Inflammatory macrophage treated with lipopolysaccharide for 1 hour (primary cell): Measurements from ENCODE around the gene POMGNT2.
A peak's percentile ranks its signal among the peaks of the same experiment; 100 is the strongest.
"Not testable (repeated sequence)": the region's sequence is repeated elsewhere in the genome, so short reads cannot be mapped to it uniquely, and the experiment has no call there.

Source experiments
- DNase-seq, 2 donors: peaks; one replicate each; pipeline ENCODE4 v3.0.0-alpha.2; 2020 to 2022

POMGNT2 gene

GRCh38 chr3:43075904-43076661 lies 29.8 kb downstream of the POMGNT2 start:
- no peak for DNase-seq

GRCh38 chr3:43074901-43075689 lies 30.8 kb downstream of the POMGNT2 start:
- DNase-seq, result no peak

- DNase-seq, result no peak
These were observed 31.4 kb downstream of the POMGNT2 start for GRCh38 chr3:43074482-43074881.

GRCh38 chr3:43073836-43074220 lies 32.1 kb downstream of the POMGNT2 start:
- DNase-seq, result no peak

- DNase-seq, result no peak
These were observed 32.6 kb downstream of the POMGNT2 start for GRCh38 chr3:43073116-43073835.

GRCh38 chr3:43072361-43072760 lies 33.5 kb downstream of the POMGNT2 start:
- DNase-seq, result no peak

- peak; percentile 3 to 67 for DNase-seq
These were observed 34.5 kb downstream of the POMGNT2 start for GRCh38 chr3:43071313-43071893.

GRCh38 chr3:43070670-43071069 lies 35.2 kb downstream of the POMGNT2 start:
- DNase-seq, result not testable (repeated sequence)

GRCh38 chr3:43063114-43063513 lies 42.8 kb downstream of the POMGNT2 start:
- no peak for DNase-seq

GRCh38 chr3:43062564-43063040 lies 43.3 kb downstream of the POMGNT2 start:
- no peak for DNase-seq

GRCh38 chr3:43062040-43062563 lies 43.8 kb downstream of the POMGNT2 start:
- no peak for DNase-seq

GRCh38 chr3:43061101-43061895 lies 44.6 kb downstream of the POMGNT2 start:
- DNase-seq, result no peak

GRCh38 chr3:43059456-43059855 lies 46.4 kb downstream of the POMGNT2 start:
- no peak for DNase-seq

GRCh38 chr3:43055806-43056770 lies 49.8 kb downstream of the POMGNT2 start:
- no peak for DNase-seq

GRCh38 chr3:43055393-43055792 lies 50.5 kb downstream of the POMGNT2 start:
- DNase-seq, result no peak

GRCh38 chr3:43054754-43055153 lies 51.1 kb downstream of the POMGNT2 start:
- DNase-seq, result no peak

GRCh38 chr3:43053291-43053690 lies 52.6 kb downstream of the POMGNT2 start:
- DNase-seq, result no peak

GRCh38 chr3:43048470-43048869 lies 57.4 kb downstream of the POMGNT2 start:
- no peak for DNase-seq

GRCh38 chr3:43046583-43046982 lies 59.3 kb downstream of the POMGNT2 start:
- no peak for DNase-seq

GRCh38 chr3:43045079-43045478 lies 60.8 kb downstream of the POMGNT2 start:
- not testable (repeated sequence) for DNase-seq

GRCh38 chr3:43043793-43044192 lies 62.1 kb downstream of the POMGNT2 start:
- no peak for DNase-seq
